ENCODE measurements around the gene PPP1R3D.
"Not testable (repeated sequence)": the region's sequence is repeated elsewhere in the genome, so short reads cannot be mapped to it uniquely, and the experiment has no call there.

Gene PPP1R3D

DNA sequence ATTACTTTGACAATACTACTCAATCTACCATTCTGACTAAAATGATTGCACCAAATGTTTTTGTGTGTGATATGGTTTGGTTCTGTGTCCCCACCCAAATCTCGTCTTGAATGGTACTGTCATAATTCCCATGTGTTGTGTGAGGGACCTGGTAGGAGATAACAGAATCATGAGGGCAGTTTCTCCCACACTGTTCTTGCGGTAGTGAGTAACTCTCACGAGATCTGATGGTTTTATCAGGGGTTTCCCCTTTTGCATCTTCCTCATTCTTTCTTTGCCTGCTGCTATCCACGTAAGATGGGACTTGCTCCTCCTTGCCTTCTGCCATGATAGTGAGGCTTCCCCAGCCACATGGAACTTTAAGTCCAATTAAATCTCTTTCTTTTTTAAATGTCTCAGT is 27.5 kb downstream of the PPP1R3D start:
- DNase-seq (ENCODE audit: low read depth), result no peak

DNA sequence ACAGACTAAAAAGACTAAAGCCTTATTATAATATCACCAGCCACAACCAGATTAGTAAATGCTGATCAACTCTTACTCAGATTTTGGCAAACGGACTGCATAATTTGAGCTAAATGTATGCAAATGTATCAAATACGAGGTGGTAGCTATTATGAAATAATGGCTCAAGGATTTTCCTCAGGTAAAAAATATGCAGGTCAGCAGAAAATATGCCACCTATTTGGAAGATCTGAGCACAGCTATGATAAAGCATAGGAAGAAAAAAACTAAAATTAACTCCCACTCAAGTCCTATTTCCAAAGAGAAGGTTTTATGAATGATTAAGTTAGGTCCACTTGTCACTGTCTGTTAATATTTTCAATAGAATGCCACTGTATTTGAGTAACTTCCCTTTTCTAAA is 29.1 kb downstream of the PPP1R3D start:
- DNase-seq (ENCODE audit: low read depth), result no peak

DNA sequence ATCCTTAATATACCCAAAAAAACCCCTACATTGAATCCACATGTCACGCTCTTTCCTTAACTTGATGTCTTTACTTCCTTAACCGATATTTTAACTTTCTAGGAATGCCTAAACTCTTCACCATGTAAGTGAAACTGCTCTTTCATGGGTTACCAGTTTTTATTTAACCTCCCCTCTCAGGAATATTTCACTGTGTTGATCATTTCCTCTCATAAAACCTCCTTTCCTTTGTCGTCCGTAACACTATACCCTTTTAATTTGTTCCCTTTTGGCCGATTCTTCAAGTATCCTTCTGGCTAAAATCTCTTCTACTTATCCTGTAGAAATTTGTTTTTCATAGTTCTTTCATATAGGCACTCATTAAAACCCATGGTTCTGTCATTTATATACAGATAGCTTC is 31.2 kb downstream of the PPP1R3D start:
- DNase-seq (ENCODE audit: low read depth), result no peak

DNA sequence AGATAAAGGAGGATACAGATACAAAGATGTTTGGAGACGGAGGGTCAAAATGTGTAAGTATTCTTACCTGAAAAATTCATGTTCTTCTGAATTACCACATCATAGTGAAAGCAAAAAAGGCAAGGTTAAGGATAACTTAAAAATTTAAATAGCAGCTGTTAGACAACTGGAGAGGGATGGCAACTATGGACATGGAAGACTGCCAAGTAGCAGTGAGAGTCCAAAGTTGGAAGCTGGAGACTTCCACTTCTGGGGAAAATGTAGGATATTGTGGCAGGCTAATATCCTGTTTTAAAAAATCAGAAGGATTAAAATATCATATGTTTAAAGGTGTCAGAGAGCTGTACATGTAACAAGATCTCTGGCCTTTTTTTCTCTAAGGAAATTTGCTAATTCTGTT is 36.5 kb downstream of the PPP1R3D start:
- DNase-seq (ENCODE audit: low read depth), result no peak

DNA sequence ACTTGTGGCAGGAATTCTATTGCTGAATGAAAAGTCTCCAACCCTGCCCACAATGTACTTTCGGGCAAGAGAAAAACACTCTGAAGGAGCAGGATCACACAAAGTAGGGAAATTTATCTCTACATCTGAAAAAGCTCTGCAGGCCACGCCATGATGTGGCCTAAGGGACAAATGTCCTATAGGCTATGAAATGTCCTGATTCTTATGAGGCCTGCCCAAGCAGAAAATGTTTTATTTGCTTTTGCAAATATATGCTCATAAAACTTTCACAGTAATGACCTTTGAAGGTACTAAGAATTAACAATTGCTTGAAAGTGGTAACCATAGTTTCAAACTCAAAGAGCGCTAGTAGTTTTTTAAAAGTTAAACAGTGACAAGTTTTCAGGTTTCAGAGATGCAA is 37.6 kb downstream of the PPP1R3D start:
- DNase-seq (ENCODE audit: low read depth), result no peak

DNA sequence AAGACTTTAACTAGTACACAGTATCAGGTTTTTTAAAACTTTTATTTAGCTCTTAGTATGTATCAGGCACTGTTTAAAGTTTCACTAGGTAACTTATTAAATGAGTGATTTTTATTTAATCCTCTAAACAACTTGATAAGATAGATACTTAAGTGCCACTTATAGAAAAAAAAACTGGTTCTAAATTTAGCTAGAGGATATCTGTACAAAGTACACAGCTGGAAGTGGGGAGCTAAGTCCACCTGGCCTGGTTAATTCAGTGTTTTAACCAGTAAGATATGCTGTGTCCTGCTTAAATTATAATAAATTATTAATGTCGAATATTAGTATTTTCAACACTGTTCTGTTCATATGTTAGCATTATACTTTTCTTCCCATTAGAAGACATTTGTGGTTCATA is 44.2 kb downstream of the PPP1R3D start:
- DNase-seq (ENCODE audit: low read depth), result no peak

DNA sequence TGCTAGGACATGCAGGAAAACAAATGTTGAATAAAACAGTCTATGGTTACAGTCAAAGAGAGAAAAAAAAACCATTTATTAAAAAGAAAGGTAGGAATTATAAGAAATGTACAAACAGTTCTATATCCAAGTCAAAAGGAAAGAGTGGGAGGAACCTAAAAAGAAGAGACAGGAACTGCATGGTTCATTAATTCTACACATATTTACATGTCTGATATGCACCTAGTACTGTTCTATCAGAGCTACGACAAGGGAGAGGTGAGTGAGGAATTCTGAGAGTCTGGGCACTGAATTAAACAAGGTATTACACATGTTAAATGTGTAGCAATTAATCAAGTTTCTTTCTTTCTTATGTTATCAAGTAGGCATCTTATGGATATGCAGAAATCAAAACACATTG is 48.5 kb downstream of the PPP1R3D start:
- DNase-seq (ENCODE audit: low read depth), result no peak

DNA sequence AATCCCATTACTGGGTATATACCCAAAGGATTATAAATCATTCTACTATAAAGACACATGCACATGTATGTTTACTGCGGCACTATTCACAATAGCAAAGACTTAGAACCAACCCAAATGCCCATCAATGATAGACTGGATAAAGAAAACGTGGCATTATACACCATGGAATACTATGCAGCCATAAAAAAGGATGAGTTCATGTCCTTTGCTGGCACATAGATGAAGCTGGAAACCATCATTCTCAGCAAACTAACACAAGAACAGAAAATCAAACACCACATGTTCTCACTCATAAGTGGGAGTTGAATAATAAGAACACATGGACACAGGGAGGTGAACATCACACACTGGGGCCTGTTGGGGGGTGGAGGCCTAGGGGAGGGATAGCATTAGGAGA is 50.1 kb downstream of the PPP1R3D start:
- not testable (repeated sequence) for DNase-seq (ENCODE audit: low read depth)

DNA sequence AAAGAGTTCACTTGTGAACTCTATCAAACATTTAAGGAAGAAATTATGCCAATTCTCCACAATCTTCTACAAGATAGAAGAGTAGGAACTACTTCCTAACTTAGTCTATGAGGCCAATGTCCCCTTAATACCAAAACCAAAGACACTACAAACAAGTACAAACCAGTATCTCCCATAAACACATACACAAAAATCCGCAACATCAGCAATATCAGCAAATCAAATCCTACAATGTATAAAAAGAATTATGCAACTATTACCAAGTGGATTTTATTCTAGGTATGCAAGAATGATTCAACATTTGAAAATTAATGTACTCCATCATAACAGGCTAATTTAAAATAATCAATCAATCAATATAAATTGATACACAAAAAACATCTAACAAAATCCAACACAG is 52.1 kb downstream of the PPP1R3D start:
- DNase-seq (ENCODE audit: low read depth), result no peak
